Vagina (tissue), 2 donors: ENCODE results near the gene GIGYF2.

ENCODE experiments used
- POLR2A ChIP-seq, 2 donors: fragments of 450-650 bp; IDR thresholded peaks; one replicate each; pipeline ENCODE4 v1.6.1; 2017; ENCODE audit warnings: antibody characterized with exemption in 2 of 2, mild to moderate bottlenecking in 2 of 2, moderate library complexity in 2 of 2
- POLR2AphosphoS5 ChIP-seq, 2 donors: sonication (generic); formaldehyde crosslinking; IDR thresholded peaks; one replicate each; pipeline ENCODE4 v1.9.0; 2017; ENCODE audit warnings: antibody characterized with exemption in 2 of 2, mild to moderate bottlenecking in 2 of 2, low read depth in 1 of 2; ENCODE audit not compliant: insufficient read depth in 1 of 2
- TF ChIP-seq, protein P1 (sequence below), 3 experiments: fragments of 450-650 bp in 2 of 3; fragments of 200-600 bp in 1 of 3; sonication (generic) in 1 of 3; IDR thresholded peaks; one replicate each; pipeline ENCODE4 v1.5.1; 2017 to 2019; ENCODE audit warnings: antibody characterized with exemption in 3 of 3, mild to moderate bottlenecking in 2 of 3, moderate library complexity in 2 of 3

DNA sequence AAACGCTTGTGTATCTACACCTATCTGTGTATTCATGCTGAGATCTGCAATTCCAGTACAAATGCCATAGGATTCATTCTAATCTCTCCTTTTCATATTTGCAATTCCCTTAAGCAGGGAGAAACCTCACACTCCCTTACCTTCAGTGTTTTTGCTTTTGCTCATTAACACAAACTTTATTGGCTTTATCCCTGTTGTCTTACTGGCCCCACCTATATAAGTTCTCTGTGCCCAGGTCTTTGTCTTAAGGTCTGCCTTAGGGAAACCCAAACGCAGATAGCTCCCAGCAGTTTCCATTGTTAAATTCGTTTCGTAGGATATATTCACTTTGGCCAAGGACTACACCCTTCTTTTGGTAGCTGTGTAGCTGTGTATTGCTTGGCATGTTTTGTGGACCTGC is 169.0 kb downstream of the GIGYF2 start:
- TF ChIP-seq POLR2AphosphoS5 (IDR thresholded peaks at IDR 0.05; ENCODE audit: insufficient read depth in 1 of 2, low read depth in 1 of 2) (no peak), POLR2A (IDR thresholded peaks at IDR 0.05) (no peak)
- TF ChIP-seq, protein P1, sequence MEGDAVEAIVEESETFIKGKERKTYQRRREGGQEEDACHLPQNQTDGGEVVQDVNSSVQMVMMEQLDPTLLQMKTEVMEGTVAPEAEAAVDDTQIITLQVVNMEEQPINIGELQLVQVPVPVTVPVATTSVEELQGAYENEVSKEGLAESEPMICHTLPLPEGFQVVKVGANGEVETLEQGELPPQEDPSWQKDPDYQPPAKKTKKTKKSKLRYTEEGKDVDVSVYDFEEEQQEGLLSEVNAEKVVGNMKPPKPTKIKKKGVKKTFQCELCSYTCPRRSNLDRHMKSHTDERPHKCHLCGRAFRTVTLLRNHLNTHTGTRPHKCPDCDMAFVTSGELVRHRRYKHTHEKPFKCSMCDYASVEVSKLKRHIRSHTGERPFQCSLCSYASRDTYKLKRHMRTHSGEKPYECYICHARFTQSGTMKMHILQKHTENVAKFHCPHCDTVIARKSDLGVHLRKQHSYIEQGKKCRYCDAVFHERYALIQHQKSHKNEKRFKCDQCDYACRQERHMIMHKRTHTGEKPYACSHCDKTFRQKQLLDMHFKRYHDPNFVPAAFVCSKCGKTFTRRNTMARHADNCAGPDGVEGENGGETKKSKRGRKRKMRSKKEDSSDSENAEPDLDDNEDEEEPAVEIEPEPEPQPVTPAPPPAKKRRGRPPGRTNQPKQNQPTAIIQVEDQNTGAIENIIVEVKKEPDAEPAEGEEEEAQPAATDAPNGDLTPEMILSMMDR (IDR thresholded peaks at IDR 0.05), result no peak
